Embryonic facial prominence (tissue), 1 donor: ENCODE data around the gene ANKRD53.
"Not testable (repeated sequence)": the region's sequence is repeated elsewhere in the genome, so short reads cannot be mapped to it uniquely, and the experiment has no call there.

Source experiments
- DNase-seq: peaks from one replicate; pipeline ENCODE4 v3.0.0-alpha.2; 2016; ENCODE audit errors: extremely low spot score

Gene ANKRD53

GRCh38 chr2:70991142-70991541 is 12.7 kb downstream of the ANKRD53 start:
- no peak for DNase-seq

GRCh38 chr2:70991742-70992141 is 13.3 kb downstream of the ANKRD53 start:
- DNase-seq: no peak

- DNase-seq: no peak
Measured at GRCh38 chr2:70992945-70993853, 14.8 kb downstream of the ANKRD53 start.

GRCh38 chr2:70994009-70994698 is 15.7 kb downstream of the ANKRD53 start:
- DNase-seq: no peak

- peak; percentile 40 for DNase-seq
Measured at GRCh38 chr2:70994699-70995425, 16.4 kb downstream of the ANKRD53 start, which contains the start of gene TEX261. Gene TEX261, minus strand, starts transcription at chr2:70994873. Its CDS starts 116 bp downstream, at chr2:70994757.

GRCh38 chr2:70995426-70995729 is 16.9 kb downstream of the ANKRD53 start:
- DNase-seq: no peak

GRCh38 chr2:70998885-70999284 is 20.5 kb downstream of the ANKRD53 start:
- not testable (repeated sequence) for DNase-seq

GRCh38 chr2:70999362-70999761 is 20.9 kb downstream of the ANKRD53 start:
- DNase-seq: no peak

GRCh38 chr2:70999931-71000330 is 21.5 kb downstream of the ANKRD53 start:
- DNase-seq: not testable (repeated sequence)

- DNase-seq: no peak
Measured at GRCh38 chr2:71000780-71001591, 22.6 kb downstream of the ANKRD53 start.

GRCh38 chr2:71001592-71001927 is 23.1 kb downstream of the ANKRD53 start:
- no peak for DNase-seq

- no peak for DNase-seq
Measured at GRCh38 chr2:71001981-71002570, 23.6 kb downstream of the ANKRD53 start.

- no peak for DNase-seq
Measured at GRCh38 chr2:71003396-71003795, 25.0 kb downstream of the ANKRD53 start.

- DNase-seq: no peak
Measured at GRCh38 chr2:71003966-71004755, 25.7 kb downstream of the ANKRD53 start.

GRCh38 chr2:71004857-71005256 is 26.4 kb downstream of the ANKRD53 start:
- DNase-seq: no peak

- DNase-seq: no peak
Measured at GRCh38 chr2:71005271-71006202, 27.1 kb downstream of the ANKRD53 start.

GRCh38 chr2:71006323-71006722 is 27.9 kb downstream of the ANKRD53 start:
- DNase-seq: no peak

GRCh38 chr2:71006955-71007799 is 28.7 kb downstream of the ANKRD53 start:
- no peak for DNase-seq
